HEK293 (cell line): Measurements from ENCODE around the gene RHOBTB3.
"Not testable (repeated sequence)": the region's sequence is repeated elsewhere in the genome, so short reads cannot be mapped to it uniquely, and the experiment has no call there.

Source experiments
- CTCF ChIP-seq: fragments of 450-650 bp; formaldehyde crosslinking; IDR thresholded peaks from 2 replicates; pipeline ENCODE4 v1.5.1; 2016; ENCODE audit warnings: missing biosample characterization, missing genetic modification characterization
- KLF16 ChIP-seq: fragments of 450-650 bp; formaldehyde crosslinking; IDR thresholded peaks from 2 replicates; pipeline ENCODE4 v1.5.1; 2017; ENCODE audit warnings: missing biosample characterization, missing genetic modification characterization
- SP2 ChIP-seq: fragments of 450-650 bp; formaldehyde crosslinking; IDR thresholded peaks from 2 replicates; pipeline ENCODE4 v1.5.1; 2016; ENCODE audit warnings: missing biosample characterization, missing genetic modification characterization
- ZNF121 ChIP-seq: fragments of 450-650 bp; formaldehyde crosslinking; IDR thresholded peaks from 2 replicates; pipeline ENCODE4 v1.5.1; 2016; ENCODE audit warnings: missing biosample characterization, missing genetic modification characterization
- ZNF138 ChIP-seq: fragments of 450-650 bp; formaldehyde crosslinking; IDR thresholded peaks from 2 replicates; pipeline ENCODE4 v1.5.1; 2016; ENCODE audit warnings: missing biosample characterization, missing genetic modification characterization, borderline replicate concordance
- ZNF639 ChIP-seq: fragments of 450-650 bp; formaldehyde crosslinking; IDR thresholded peaks from 2 replicates; pipeline ENCODE4 v1.5.1; 2016; ENCODE audit warnings: missing biosample characterization, missing genetic modification characterization

- peak; percentile 22; the same call in 1 of the 2 replicates for TF ChIP-seq SP2 (tag by site-specific recombination)
- not testable (repeated sequence) for TF ChIP-seq CTCF (tag by site-specific recombination); ZNF138; ZNF121; ZNF639 (tag by site-specific recombination); KLF16 (tag by site-specific recombination)
These were observed 24.9 kb upstream of the RHOBTB3 start for GRCh38 chr5:95706196-95706595.
